ENCODE measurements around the gene MAD2L2. TPM values are rescaled to one million over a fixed set of nuclear protein-coding genes. Genes with fewer than 3 reads are reported as not detected.

MAD2L2 gene
- total and polyA plus RNA-seq, 9 donors: 13.0 to 35.9 (median 27.8) TPM

DNA sequence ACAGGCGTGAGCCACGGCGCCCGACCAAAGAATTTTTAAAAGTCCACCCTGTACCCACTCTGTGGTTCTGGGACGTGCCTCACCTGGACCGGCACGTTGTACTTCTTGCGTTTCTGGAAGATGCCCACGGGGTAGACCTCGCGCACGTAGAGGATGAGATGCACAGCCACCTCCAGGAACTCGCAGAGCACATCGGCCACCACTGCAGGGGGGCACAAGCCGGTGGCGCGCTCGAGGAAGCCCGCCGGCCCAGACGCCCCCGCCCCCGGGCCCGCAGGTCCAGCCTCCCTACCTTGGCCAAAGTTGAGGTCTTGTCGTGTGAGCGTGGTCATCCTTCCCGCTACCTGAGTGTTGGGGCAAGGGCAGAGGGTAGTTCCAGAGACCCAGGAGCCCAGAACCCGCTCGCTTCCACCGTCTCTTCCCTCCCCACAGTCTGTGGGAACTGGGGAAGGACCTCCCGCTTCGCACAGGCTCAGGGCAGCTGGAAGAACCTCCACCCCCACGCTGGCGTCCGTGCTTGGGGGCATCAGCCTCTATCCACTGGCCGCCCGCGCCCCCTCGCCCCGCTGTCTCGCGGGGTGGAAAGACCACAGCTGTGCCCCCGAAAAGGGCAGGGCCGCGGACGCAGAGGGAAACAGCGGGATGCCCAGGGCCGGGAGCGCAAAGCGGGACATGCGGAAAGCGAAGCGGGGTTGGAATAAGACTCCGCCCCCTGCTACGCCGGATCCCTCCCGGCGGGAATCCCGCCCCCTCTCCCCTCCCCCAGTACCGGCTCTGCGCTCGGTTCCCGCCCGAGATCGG is 478 bp downstream of the MAD2L2 start:
- Histone ChIP-seq H3K27me3 (no peaks in the 10 kb centered on the region), H3K9me3 (no peaks in the 10 kb centered on the region), H3K4me3 (peak overlapping the region; percentile 66), H3K4me1 (ENCODE audit: insufficient read depth) (peaks cover 4% of the 10 kb centered on the region), H3K27ac (peak overlapping the region; percentile 67 to 69), H3K36me3 (no peaks in the 10 kb centered on the region)
- intact Hi-C loops (cut with DNase I): loop anchor here in 1 of 4 donors (5.0 kb wide), 1 partner anchor 37 kb away; no protein-coding TSS in a partner anchor
- 4 to 8% (median 5%) methylated on average over 43 to 65 of the region's 65 CpGs for WGBS, 3 donors
- TF ChIP-seq POLR2A (IDR thresholded peaks at IDR 0.05) (no peak), EP300 (IDR thresholded peaks at IDR 0.05) (no peak)
- TF ChIP-seq, protein P1, sequence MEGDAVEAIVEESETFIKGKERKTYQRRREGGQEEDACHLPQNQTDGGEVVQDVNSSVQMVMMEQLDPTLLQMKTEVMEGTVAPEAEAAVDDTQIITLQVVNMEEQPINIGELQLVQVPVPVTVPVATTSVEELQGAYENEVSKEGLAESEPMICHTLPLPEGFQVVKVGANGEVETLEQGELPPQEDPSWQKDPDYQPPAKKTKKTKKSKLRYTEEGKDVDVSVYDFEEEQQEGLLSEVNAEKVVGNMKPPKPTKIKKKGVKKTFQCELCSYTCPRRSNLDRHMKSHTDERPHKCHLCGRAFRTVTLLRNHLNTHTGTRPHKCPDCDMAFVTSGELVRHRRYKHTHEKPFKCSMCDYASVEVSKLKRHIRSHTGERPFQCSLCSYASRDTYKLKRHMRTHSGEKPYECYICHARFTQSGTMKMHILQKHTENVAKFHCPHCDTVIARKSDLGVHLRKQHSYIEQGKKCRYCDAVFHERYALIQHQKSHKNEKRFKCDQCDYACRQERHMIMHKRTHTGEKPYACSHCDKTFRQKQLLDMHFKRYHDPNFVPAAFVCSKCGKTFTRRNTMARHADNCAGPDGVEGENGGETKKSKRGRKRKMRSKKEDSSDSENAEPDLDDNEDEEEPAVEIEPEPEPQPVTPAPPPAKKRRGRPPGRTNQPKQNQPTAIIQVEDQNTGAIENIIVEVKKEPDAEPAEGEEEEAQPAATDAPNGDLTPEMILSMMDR (IDR thresholded peaks at IDR 0.05): no peak
- no peak for DNase-seq

DNA sequence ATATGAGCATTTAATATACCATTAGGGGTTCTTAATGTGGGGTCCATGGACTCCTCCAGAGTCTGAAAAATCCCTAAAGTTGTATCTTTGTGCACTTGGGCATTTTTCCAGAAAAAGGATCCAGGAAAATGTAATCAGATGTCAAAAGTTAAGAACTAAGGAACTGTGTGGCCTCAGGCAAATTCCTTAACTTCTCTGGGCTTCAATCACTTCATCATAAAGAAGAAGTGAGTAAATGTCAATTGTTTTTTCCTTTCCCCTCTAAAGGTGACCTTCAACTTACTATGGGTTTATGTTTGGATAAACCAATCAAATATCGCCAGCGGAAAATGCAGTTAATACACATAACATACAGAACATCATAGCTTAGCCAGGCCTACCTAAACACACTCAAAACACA is 2.5 kb downstream of the MAD2L2 start:
- intact Hi-C loops (cut with DNase I): no loop called here
- TF ChIP-seq POLR2A (IDR thresholded peaks at IDR 0.05) (no peak), EP300 (IDR thresholded peaks at IDR 0.05) (no peak)
- TF ChIP-seq, protein P1 (IDR thresholded peaks at IDR 0.05): no peak
- no peaks in the 10 kb centered on the region for H3K36me3 ChIP-seq
- H3K27ac ChIP-seq: no peak overlapping the region
- H3K4me1 ChIP-seq (ENCODE audit: insufficient read depth): peaks cover 4% of the 10 kb centered on the region
- H3K27me3 ChIP-seq: no peaks in the 10 kb centered on the region
- 96 to 99% (median 98%) methylated on average over 2 of the region's 2 CpGs for WGBS, 3 donors
- no peak overlapping the region for H3K4me3 ChIP-seq
- no peak for DNase-seq
- H3K9me3 ChIP-seq: no peaks in the 10 kb centered on the region

DNA sequence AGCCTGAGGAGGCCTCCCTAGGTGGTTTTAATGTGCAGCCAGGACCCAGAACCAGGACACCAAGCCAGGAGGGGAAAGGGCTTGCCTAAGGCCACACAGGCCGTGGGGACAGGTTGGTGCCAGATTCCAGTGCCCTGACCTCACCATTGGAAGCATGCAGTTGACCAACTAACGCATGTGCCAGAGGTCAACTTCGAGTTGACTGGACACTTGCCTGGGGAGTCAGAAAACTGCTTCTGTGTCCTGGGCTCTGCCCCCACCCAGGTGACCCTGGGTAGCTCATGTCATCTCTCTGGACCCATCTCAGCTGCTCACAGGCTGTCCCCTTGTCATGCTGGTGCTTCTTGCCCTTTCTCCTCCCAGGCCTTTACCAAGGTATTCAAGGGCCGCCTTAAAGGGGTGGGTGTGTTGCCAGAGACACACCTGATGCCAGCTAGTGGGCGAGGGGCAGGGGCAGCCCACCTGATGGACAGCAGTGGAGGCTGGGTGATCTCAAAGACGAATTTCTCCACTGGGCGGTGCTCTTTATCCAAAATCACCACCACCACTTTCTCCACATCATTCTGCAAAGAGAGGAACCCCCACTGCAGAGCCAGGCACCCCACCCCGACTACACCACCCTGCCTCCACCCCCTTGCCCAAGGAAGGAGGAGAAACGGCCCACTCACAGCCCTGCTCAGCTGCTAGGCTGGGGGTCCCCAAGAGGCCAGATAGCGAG is 4.4 kb downstream of the MAD2L2 start:
- H3K27me3 ChIP-seq: no peaks in the 10 kb centered on the region
- no peaks in the 10 kb centered on the region for H3K36me3 ChIP-seq
- intact Hi-C loops (cut with DNase I): no loop called here
- no peak overlapping the region for H3K4me3 ChIP-seq
- H3K4me1 ChIP-seq (ENCODE audit: insufficient read depth): peaks cover 4% of the 10 kb centered on the region
- WGBS, 3 donors: 82 to 84% (median 84%) methylated on average over 10 of the region's 10 CpGs
- TF ChIP-seq, protein P1 (IDR thresholded peaks at IDR 0.05): no peak
- no peak for TF ChIP-seq EP300 (IDR thresholded peaks at IDR 0.05)
- TF ChIP-seq POLR2A (IDR thresholded peaks at IDR 0.05): no peak
- no peak for DNase-seq
- H3K9me3 ChIP-seq: no peaks in the 10 kb centered on the region
- no peak overlapping the region for H3K27ac ChIP-seq

DNA sequence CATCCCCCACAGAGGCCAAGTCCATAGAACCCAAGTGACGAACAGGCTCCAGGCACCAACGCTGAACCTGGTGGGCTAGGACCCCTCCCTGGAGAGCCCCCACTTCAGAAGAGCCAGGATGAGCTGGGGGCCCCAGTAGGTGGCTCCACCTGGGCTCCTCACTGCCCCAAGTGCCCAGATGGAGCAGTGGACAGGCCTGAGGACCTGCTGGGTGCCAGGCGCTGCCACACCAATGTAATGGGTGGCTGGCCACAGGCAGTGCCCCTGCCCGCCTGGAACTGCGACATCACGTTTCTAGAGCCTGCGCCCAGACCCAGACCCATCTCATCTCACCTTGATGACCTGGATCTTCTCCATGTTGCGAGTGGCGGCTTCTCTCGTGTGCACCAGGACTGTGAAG is 5.6 kb downstream of the MAD2L2 start:
- no peaks in the 10 kb centered on the region for H3K36me3 ChIP-seq
- H3K4me1 ChIP-seq (ENCODE audit: insufficient read depth): peaks cover 4% of the 10 kb centered on the region
- intact Hi-C loops (cut with DNase I): no loop called here
- no peak overlapping the region for H3K27ac ChIP-seq
- H3K27me3 ChIP-seq: no peaks in the 10 kb centered on the region
- 91 to 93% (median 92%) methylated on average over 10 of the region's 10 CpGs for WGBS, 3 donors
- TF ChIP-seq, protein P1 (IDR thresholded peaks at IDR 0.05): no peak
- TF ChIP-seq EP300 (IDR thresholded peaks at IDR 0.05) (no peak), POLR2A (IDR thresholded peaks at IDR 0.05) (no peak)
- H3K4me3 ChIP-seq: no peak overlapping the region
- DNase-seq: no peak
- no peaks in the 10 kb centered on the region for H3K9me3 ChIP-seq

All from ovary (tissue), 9 donors.